Liver (tissue), 3 donors: ENCODE results near the gene ACCS.

Source experiments
- CTCF ChIP-seq: fragments of 150-350 bp; IDR thresholded peaks from 2 replicates; pipeline ENCODE4 v1.5.1; 2017; ENCODE audit warnings: improper control_type of control experiment, low read depth, low read length; ENCODE audit not compliant: missing input control
- EGR1 ChIP-seq, 2 donors: IDR thresholded peaks; 2 replicates each; pipeline ENCODE4 v1.6.1; 2016 to 2018; ENCODE audit warnings: antibody characterized with exemption in 2 of 2, low read depth in 2 of 2
- GABPA ChIP-seq, 2 donors: IDR thresholded peaks in 1 of 2; conservative IDR thresholded peaks in 1 of 2; 2 replicates each; pipeline ENCODE4 v1.6.1; 2016; ENCODE audit warnings: antibody characterized with exemption in 2 of 2, mild to moderate bottlenecking in 1 of 2, moderate library complexity in 1 of 2
- HNF4G ChIP-seq: IDR thresholded peaks from 2 replicates; pipeline ENCODE4 v1.6.1; 2016; ENCODE audit warnings: antibody characterized with exemption
- JUND ChIP-seq, 2 donors: IDR thresholded peaks; 2 replicates each; pipeline ENCODE4 v1.6.1; 2016; ENCODE audit warnings: antibody characterized with exemption in 2 of 2
- MAX ChIP-seq: IDR thresholded peaks from 2 replicates; pipeline ENCODE4 v1.6.1; 2016; ENCODE audit warnings: antibody characterized with exemption
- RAD21 ChIP-seq, 2 donors: IDR thresholded peaks; 2 replicates each; pipeline ENCODE4 v1.6.1; 2016; ENCODE audit warnings: antibody characterized with exemption in 2 of 2, mild to moderate bottlenecking in 2 of 2
- REST ChIP-seq: IDR thresholded peaks from 2 replicates; pipeline ENCODE4 v1.6.1; 2016; ENCODE audit warnings: antibody characterized with exemption, mild to moderate bottlenecking
- SP1 ChIP-seq: IDR thresholded peaks from 2 replicates; pipeline ENCODE4 v1.6.1; 2018; ENCODE audit warnings: antibody characterized with exemption, mild to moderate bottlenecking
- TAF1 ChIP-seq: conservative IDR thresholded peaks from 2 replicates; pipeline ENCODE4 v1.6.1; 2016; ENCODE audit warnings: antibody characterized with exemption, mild to moderate bottlenecking
- YY1 ChIP-seq: IDR thresholded peaks from 2 replicates; pipeline ENCODE4 v1.6.1; 2016; ENCODE audit warnings: antibody characterized with exemption, mild to moderate bottlenecking
- ZBTB33 ChIP-seq: IDR thresholded peaks from 2 replicates; pipeline ENCODE4 v1.6.1; 2016; ENCODE audit warnings: antibody characterized with exemption
- donor health status: healthy.
- donor health status: healthy.

DNA sequence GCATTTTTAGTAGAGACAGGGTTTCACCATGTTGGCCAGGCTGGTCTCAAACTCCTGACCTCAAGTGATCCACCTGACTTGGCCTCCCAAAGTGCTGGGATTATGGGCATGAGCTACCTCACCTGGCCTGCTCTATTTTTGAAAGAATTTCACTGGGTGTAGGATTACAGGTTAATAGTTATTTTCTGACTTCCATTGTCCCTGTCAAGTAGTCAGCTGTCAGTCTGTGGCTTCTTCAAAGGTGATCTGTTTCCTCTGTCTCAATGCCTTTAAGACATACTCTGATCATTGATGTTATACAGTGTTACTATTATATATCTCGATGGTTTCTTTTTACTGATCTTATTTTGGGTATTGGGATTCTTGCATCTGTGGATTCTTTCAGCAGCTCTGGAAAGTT is 19.3 kb downstream of the ACCS start:
- no peak for TF ChIP-seq CTCF
- TF ChIP-seq RAD21 (IDR thresholded peaks at IDR 0.05) = no peak
- no peak for TF ChIP-seq SP1
- no peak for TF ChIP-seq YY1
- no peak for TF ChIP-seq JUND (IDR thresholded peaks at IDR 0.05)
- no peak for TF ChIP-seq TAF1
- no peak for TF ChIP-seq REST
- no peak for TF ChIP-seq HNF4G
- no peak for TF ChIP-seq GABPA (IDR thresholded peaks at IDR 0.05 in 1 of 2, conservative IDR thresholded peaks at IDR 0.05 in 1 of 2)
- TF ChIP-seq MAX = no peak
- no peak for TF ChIP-seq EGR1 (IDR thresholded peaks at IDR 0.05; ENCODE audit: low read depth in 2 of 2)
- no peak for TF ChIP-seq ZBTB33
